PC-3 (cell line): Measurements from ENCODE around the gene NARS2.

Experiments
- EZH2 ChIP-seq: fragments of 300-600 bp; sonication (generic); IDR thresholded peaks from one replicate; pipeline ENCODE4 v1.6.1; 2017; ENCODE audit warnings: antibody characterized with exemption, mild to moderate bottlenecking, low read length; ENCODE audit not compliant: unreplicated experiment
- TF ChIP-seq, protein P1 (sequence below): fragments of 300-600 bp; sonication (generic); conservative IDR thresholded peaks from 2 replicates; pipeline ENCODE4 v1.5.1; 2017; ENCODE audit warnings: antibody characterized with exemption, low read depth, mild to moderate bottlenecking, low read length

- TF ChIP-seq EZH2, result no peak
- TF ChIP-seq, protein P1, sequence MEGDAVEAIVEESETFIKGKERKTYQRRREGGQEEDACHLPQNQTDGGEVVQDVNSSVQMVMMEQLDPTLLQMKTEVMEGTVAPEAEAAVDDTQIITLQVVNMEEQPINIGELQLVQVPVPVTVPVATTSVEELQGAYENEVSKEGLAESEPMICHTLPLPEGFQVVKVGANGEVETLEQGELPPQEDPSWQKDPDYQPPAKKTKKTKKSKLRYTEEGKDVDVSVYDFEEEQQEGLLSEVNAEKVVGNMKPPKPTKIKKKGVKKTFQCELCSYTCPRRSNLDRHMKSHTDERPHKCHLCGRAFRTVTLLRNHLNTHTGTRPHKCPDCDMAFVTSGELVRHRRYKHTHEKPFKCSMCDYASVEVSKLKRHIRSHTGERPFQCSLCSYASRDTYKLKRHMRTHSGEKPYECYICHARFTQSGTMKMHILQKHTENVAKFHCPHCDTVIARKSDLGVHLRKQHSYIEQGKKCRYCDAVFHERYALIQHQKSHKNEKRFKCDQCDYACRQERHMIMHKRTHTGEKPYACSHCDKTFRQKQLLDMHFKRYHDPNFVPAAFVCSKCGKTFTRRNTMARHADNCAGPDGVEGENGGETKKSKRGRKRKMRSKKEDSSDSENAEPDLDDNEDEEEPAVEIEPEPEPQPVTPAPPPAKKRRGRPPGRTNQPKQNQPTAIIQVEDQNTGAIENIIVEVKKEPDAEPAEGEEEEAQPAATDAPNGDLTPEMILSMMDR, result no peak
Observed at GRCh38 chr11:78469896-78470295, 104.8 kb downstream of the NARS2 start.
